Ascending aorta (tissue), 2 donors: Measurements from ENCODE around the gene FRMD4B. TPM values are rescaled to one million over a fixed set of nuclear protein-coding genes. Genes with fewer than 3 reads are reported as not detected.
A peak's percentile ranks its signal among the peaks of the same experiment; 100 is the strongest.

Experiments
- DNase-seq, 2 donors: peaks; one replicate each; pipeline ENCODE4 v3.0.0-alpha.2; 2019; ENCODE audit warnings: low spot score in 2 of 2
- H3K27ac ChIP-seq, 2 donors: fragments of 200-600 bp; sonication (generic); one replicate each; pipeline ENCODE4 v1.5.1; 2016 to 2017; ENCODE audit warnings: mild to moderate bottlenecking in 1 of 2
- H3K27me3 ChIP-seq: fragments of 200-600 bp; sonication (generic); one replicate; pipeline ENCODE4 v1.5.1; 2017
- H3K36me3 ChIP-seq, 2 donors: fragments of 200-600 bp; sonication (generic); one replicate each; pipeline ENCODE4 v1.5.1; 2016
- H3K4me1 ChIP-seq, 2 donors: fragments of 200-600 bp; sonication (generic); one replicate each; pipeline ENCODE4 v1.5.1; 2016 to 2017; ENCODE audit warnings: mild to moderate bottlenecking in 1 of 2
- H3K4me3 ChIP-seq, 2 donors: fragments of 200-600 bp; sonication (generic); one replicate each; pipeline ENCODE4 v1.5.1; 2016 to 2017; ENCODE audit warnings: mild to moderate bottlenecking in 1 of 2
- H3K9me3 ChIP-seq, 2 donors: fragments of 200-600 bp; sonication (generic); one replicate each; pipeline ENCODE4 v1.5.1; 2016
- CTCF ChIP-seq, 3 experiments: fragments of 200-600 bp in 2 of 3; fragments of 450-650 bp in 1 of 3; sonication (generic) in 2 of 3; IDR thresholded peaks; one replicate each; pipeline ENCODE4 v1.5.1; 2016 to 2019; ENCODE audit warnings: antibody characterized with exemption in 3 of 3, mild to moderate bottlenecking in 1 of 3, moderate library complexity in 1 of 3
- intact Hi-C: fragments of 100-400 bp; cut with DNase I; formaldehyde crosslinking; loops from one replicate; pipeline ENCODE4 v1.15.1; 2023
- total RNA-seq: library from RNA; depleted of rRNA; stranded (reverse); fragments of >200 nt; gene quantifications from one replicate; pipeline ENCODE4 v1.1.0, GENCODE V29; 2016

The FRMD4B gene
- total RNA-seq, 1 donor from 2014 or later: 13.5 TPM

- Histone ChIP-seq H3K4me1 (peaks cover 6 to 28% of the 10 kb centered on the region in 2 donors), H3K36me3 (no peaks in the 10 kb centered on the region), H3K27ac (peak overlapping the region; percentile 69 to 78), H3K4me3 (no peak overlapping the region), H3K27me3 (no peaks in the 10 kb centered on the region), H3K9me3 (no peaks in the 10 kb centered on the region)
- TF ChIP-seq CTCF (IDR thresholded peaks at IDR 0.05): no peak
- intact Hi-C loops: loop anchor here (5.0 kb wide), 1 partner anchor 45 kb away; no protein-coding TSS in a partner anchor
- DNase-seq: no peak
Measured at GRCh38 chr3:69371816-69372215, 14.1 kb downstream of the FRMD4B start.

GRCh38 chr3:69370901-69371301, 15.0 kb downstream of the FRMD4B start:
- no peaks in the 10 kb centered on the region for H3K36me3 ChIP-seq
- intact Hi-C loops: loop anchor here (5.0 kb wide), 1 partner anchor 44 kb away; no protein-coding TSS in a partner anchor
- no peak for TF ChIP-seq CTCF (IDR thresholded peaks at IDR 0.05)
- peak overlapping the region in 1 of 2 donors; percentile 38 for H3K4me3 ChIP-seq
- H3K9me3 ChIP-seq: no peaks in the 10 kb centered on the region
- H3K27me3 ChIP-seq: no peaks in the 10 kb centered on the region
- peak overlapping the region; percentile 69 to 78 for H3K27ac ChIP-seq
- peaks cover 6 to 28% of the 10 kb centered on the region in 2 donors for H3K4me1 ChIP-seq
- no peak for DNase-seq

GRCh38 chr3:69370156-69370883, 15.6 kb downstream of the FRMD4B start:
- Histone ChIP-seq H3K27ac (peak overlapping the region; percentile 69 to 78), H3K4me3 (peak overlapping the region in 1 of 2 donors; percentile 38), H3K4me1 (peaks cover 6 to 28% of the 10 kb centered on the region in 2 donors), H3K9me3 (no peaks in the 10 kb centered on the region), H3K36me3 (no peaks in the 10 kb centered on the region), H3K27me3 (no peaks in the 10 kb centered on the region)
- no peak for TF ChIP-seq CTCF (IDR thresholded peaks at IDR 0.05)
- intact Hi-C loops: loop anchor here (5.0 kb wide), 1 partner anchor 43 kb away; no protein-coding TSS in a partner anchor
- DNase-seq: peak; percentile 50 to 90

- Histone ChIP-seq H3K36me3 (no peaks in the 10 kb centered on the region), H3K27ac (peak overlapping the region; percentile 73 to 78), H3K4me1 (peaks cover 8 to 31% of the 10 kb centered on the region in 2 donors), H3K4me3 (no peak overlapping the region), H3K27me3 (no peaks in the 10 kb centered on the region), H3K9me3 (no peaks in the 10 kb centered on the region)
- intact Hi-C loops: no loop called here
- no peak for TF ChIP-seq CTCF (IDR thresholded peaks at IDR 0.05)
- DNase-seq: no peak
Measured at GRCh38 chr3:69368129-69368741, 17.7 kb downstream of the FRMD4B start.

- H3K9me3 ChIP-seq: no peaks in the 10 kb centered on the region
- peak overlapping the region; percentile 73 to 78 for H3K27ac ChIP-seq
- TF ChIP-seq CTCF (IDR thresholded peaks at IDR 0.05): no peak
Measured at GRCh38 chr3:69367586-69367985, 18.3 kb downstream of the FRMD4B start.

More at GRCh38 chr3:69367586-69367985, 18.3 kb downstream of the FRMD4B start:
- H3K4me3 ChIP-seq: no peak overlapping the region
- no peaks in the 10 kb centered on the region for H3K27me3 ChIP-seq
- intact Hi-C loops: no loop called here
- H3K4me1 ChIP-seq: peaks cover 8 to 31% of the 10 kb centered on the region in 2 donors
- DNase-seq: no peak
- H3K36me3 ChIP-seq: no peaks in the 10 kb centered on the region
